Measurements from ENCODE around the gene DNAH14. TPM values are rescaled to one million over a fixed set of nuclear protein-coding genes. Genes with fewer than 3 reads are reported as not detected.
A peak's percentile ranks its signal among the peaks of the same experiment; 100 is the strongest.

The DNAH14 gene
- total and polyA plus RNA-seq, 2 of the 13 experiments (the other 11 are each of a cell fraction or from before 2014, with no cell fraction given), result 4.5 to 27.5 TPM

DNA sequence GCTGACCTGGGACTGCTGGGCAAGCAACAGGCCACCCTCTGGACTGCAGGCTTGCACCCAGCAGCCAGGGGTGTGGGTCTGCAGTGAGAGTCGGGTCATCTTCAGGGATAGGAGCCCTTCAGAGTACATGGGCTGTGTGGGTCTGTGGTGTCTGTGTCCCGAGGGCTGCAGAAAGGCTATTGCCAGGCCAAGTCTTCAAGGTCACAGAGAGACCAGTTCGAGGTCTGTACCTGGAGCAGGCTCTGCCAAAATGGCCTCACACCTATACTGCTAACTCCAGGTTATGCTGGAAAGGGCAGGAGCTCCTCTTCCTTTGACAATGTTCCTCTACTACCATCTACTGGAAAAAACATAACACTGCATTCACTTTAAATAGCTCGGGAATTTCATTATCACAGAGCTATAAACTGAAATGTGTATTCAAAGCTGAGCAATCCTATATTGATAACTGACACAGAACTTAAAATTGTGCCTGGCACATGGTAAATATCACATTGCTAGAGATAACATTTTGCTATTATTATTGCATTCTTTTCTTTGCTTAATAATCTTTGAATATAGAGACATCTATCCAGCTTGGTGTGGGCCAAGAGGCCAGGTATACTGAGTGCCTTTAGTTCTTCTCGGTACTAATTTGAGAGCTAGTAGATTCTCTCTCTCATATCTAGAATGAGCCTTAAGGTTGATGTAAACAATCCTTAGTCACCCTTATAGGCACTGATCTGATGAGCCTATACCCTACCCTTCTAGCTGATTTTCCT, 6.9 kb upstream of the DNAH14 start:
- no TSS peak for BruUV-seq (replicated peaks)
- no peaks in the 10 kb centered on the region for H3K9me3 ChIP-seq (ENCODE audit: low read length)
- TF ChIP-seq, protein P1, sequence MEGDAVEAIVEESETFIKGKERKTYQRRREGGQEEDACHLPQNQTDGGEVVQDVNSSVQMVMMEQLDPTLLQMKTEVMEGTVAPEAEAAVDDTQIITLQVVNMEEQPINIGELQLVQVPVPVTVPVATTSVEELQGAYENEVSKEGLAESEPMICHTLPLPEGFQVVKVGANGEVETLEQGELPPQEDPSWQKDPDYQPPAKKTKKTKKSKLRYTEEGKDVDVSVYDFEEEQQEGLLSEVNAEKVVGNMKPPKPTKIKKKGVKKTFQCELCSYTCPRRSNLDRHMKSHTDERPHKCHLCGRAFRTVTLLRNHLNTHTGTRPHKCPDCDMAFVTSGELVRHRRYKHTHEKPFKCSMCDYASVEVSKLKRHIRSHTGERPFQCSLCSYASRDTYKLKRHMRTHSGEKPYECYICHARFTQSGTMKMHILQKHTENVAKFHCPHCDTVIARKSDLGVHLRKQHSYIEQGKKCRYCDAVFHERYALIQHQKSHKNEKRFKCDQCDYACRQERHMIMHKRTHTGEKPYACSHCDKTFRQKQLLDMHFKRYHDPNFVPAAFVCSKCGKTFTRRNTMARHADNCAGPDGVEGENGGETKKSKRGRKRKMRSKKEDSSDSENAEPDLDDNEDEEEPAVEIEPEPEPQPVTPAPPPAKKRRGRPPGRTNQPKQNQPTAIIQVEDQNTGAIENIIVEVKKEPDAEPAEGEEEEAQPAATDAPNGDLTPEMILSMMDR (CRISPR knock-in tag; IDR thresholded peaks at IDR 0.05), result peak; percentile 80
- no peak for TF ChIP-seq THYN1 (CRISPR knock-in tag; IDR thresholded peaks at IDR 0.05; ENCODE audit: borderline replicate concordance, low read depth)
- peak; percentile 82 for TF ChIP-seq STAG1 (CRISPR knock-in tag; IDR thresholded peaks at IDR 0.05)
- TF ChIP-seq ZNF761 (CRISPR knock-in tag; conservative IDR thresholded peaks at IDR 0.05), result no peak
- TF ChIP-seq RAD21 (CRISPR knock-in tag; IDR thresholded peaks at IDR 0.05), result peak; percentile 64
- TF ChIP-seq REPIN1 (CRISPR knock-in tag; IDR thresholded peaks at IDR 0.05; ENCODE audit: borderline replicate concordance, low read depth), result no peak
- peak; percentile 76 for TF ChIP-seq SMC3 (IDR thresholded peaks at IDR 0.05; ENCODE audit: low read length)
- H3K4me3 ChIP-seq (replicated peaks in 1 of 3; ENCODE audit: insufficient read depth in 1 of 3, low read depth in 2 of 3, low read length in 3 of 3), result no peak overlapping the region
- H3K4me1 ChIP-seq (ENCODE audit: insufficient read depth, low read length), result 0 out of 2 replicates have a peak, but pooled peaks cover 8% of the 10 kb centered on the region
- peak; percentile 93 for ATAC-seq
- DNase-seq (ENCODE audit: low spot score), result peak; percentile 30
- no peaks in the 10 kb centered on the region for H3K27me3 ChIP-seq (ENCODE audit: control insufficient read depth in 1 of 2, insufficient read depth in 2 of 2, low read length in 2 of 2)
- H3K27ac ChIP-seq (ENCODE audit: extremely low read length, insufficient read depth, low read length), result no peak overlapping the region
- H2AFZ ChIP-seq (ENCODE audit: low read length), result no peak overlapping the region
- H3K79me2 ChIP-seq (ENCODE audit: insufficient read depth, low read length), result no peaks in the 10 kb centered on the region
- 8% methylated on average over 3 of the region's 5 CpGs for WGBS (ENCODE audit: low lambda C conversion rate)
- in situ Hi-C loops (cut with HindIII; ENCODE audit: extremely low pct_ligation_motif_present, low pct_unique_long_range_greater_than_20kb) (loop anchor here (10.0 kb wide), 2 partner anchors 278 to 408 kb away; no protein-coding TSS in a partner anchor), intact Hi-C loops (cut with micrococcal nuclease; ENCODE audit: unreplicated experiment) (loop anchor here (1.0 kb wide), 2 partner anchors 221 to 409 kb away; no protein-coding TSS in a partner anchor)
- H3K4me2 ChIP-seq (ENCODE audit: low read depth, low read length), result no peak overlapping the region
- no peaks in the 10 kb centered on the region for H3K36me3 ChIP-seq (replicated peaks in 1 of 2; ENCODE audit: control insufficient read depth in 1 of 2, insufficient read depth in 2 of 2, low read length in 2 of 2)
- ChIA-PET POLR2A (interaction anchor here (0.7 to 1.7 kb wide), 3 partner anchors 23 to 465 kb away, joined by 3 to 7 read pairs (median 4); no protein-coding TSS in a partner anchor), CTCF (ENCODE audit: low intra/inter-chr PET ratio, low total read pairs) (interaction anchor here (1.1 to 1.8 kb wide), 3 partner anchors 23 to 409 kb away, joined by 3 to 20 read pairs (median 9); no protein-coding TSS in a partner anchor)
- H3K9ac ChIP-seq (ENCODE audit: insufficient read depth, low read depth, low read length), result no peak overlapping the region
- H4K20me1 ChIP-seq (ENCODE audit: insufficient read depth, low read length), result no peaks in the 10 kb centered on the region
- FAIRE-seq, result peak; percentile 72
